K562 (cell line): Measurements from ENCODE around the gene LMAN2. TPM values are rescaled to one million over a fixed set of nuclear protein-coding genes. Genes with fewer than 3 reads are reported as not detected.

Experiments used
- DACH1 ChIP-seq: fragments of 450-650 bp; IDR thresholded peaks from 2 replicates; pipeline ENCODE4 v1.6.1; 2018; ENCODE audit not compliant: partially characterized antibody
- DPF2 ChIP-seq: fragments of 450-650 bp; IDR thresholded peaks from 2 replicates; pipeline ENCODE4 v1.6.1; 2016
- KDM5B ChIP-seq: fragments of 200-600 bp; sonication (generic); IDR thresholded peaks from 2 replicates; pipeline ENCODE4 v1.6.1; 2012; ENCODE audit warnings: low read depth, mild to moderate bottlenecking, moderate library complexity, low read length, control low read depth, inconsistent platforms; ENCODE audit not compliant: insufficient replicate concordance
- KLF10 ChIP-seq: fragments of 250-450 bp; sonication (Bioruptor Pico); IDR thresholded peaks from 2 replicates; pipeline ENCODE4 v1.6.1; 2021; ENCODE audit warnings: matching md5 sums
- NFE2 ChIP-seq: IDR thresholded peaks from 2 replicates; pipeline ENCODE4 v1.6.1; 2014; ENCODE audit warnings: antibody characterized with exemption, low read depth
- PTRF ChIP-seq: fragments of 450-650 bp; IDR thresholded peaks from 2 replicates; pipeline ENCODE4 v1.6.1; 2016; ENCODE audit warnings: mild to moderate bottlenecking, missing genetic modification characterization, missing compliant biosample characterization
- XRCC5 ChIP-seq: fragments of 200-400 bp; formaldehyde crosslinking; IDR thresholded peaks from 2 replicates; pipeline ENCODE4 v1.6.1; 2017; ENCODE audit warnings: low read depth, mild to moderate bottlenecking, low read length
- ZNF134 ChIP-seq: fragments of 250-450 bp; sonication (Bioruptor Pico); conservative IDR thresholded peaks from 2 replicates; pipeline ENCODE4 v1.4.0; 2020
- ZNF316 ChIP-seq: fragments of 450-650 bp; IDR thresholded peaks from 2 replicates; pipeline ENCODE4 v1.6.1; 2016
- ZNF695 ChIP-seq: fragments of 450-650 bp; formaldehyde crosslinking; IDR thresholded peaks from 2 replicates; pipeline ENCODE4 v1.4.0; 2020; ENCODE audit warnings: mild to moderate bottlenecking, moderate library complexity
- polyA plus RNA-seq, 8 experiments: library from polyadenylated mRNA; depleted of rRNA in 4 of 8; stranded (reverse) in 5 of 8; unstranded in 3 of 8; fragments of >200 nt; fragmentation: Nextera tagmentation in 2 of 8; fragmentation: Illumina TruSeq in 1 of 8; extraction: Ambion mirVana in 2 of 8; extraction: Trizol in 1 of 8; gene quantifications; 2 replicates each; pipeline versions ENCODE4 v1.2.1 to v1.2.3, GENCODE V29; 2011 to 2014; ENCODE audit warnings: inconsistent platforms in 1 of 8, missing spikeins in 1 of 8
- total RNA-seq, 7 experiments: library from RNA; depleted of rRNA in 6 of 7; stranded (reverse); fragments of >200 nt in 6 of 7; fragmentation: Illumina TruSeq in 2 of 7; extraction: Trizol in 2 of 7; gene quantifications; 2 replicates each; pipeline versions ENCODE4 v1.2.1 to v1.2.3, GENCODE V29; 2011 to 2021; ENCODE audit warnings: low replicate concordance in 1 of 7
- TF ChIP-seq, protein P1 (sequence below): fragments of 450-650 bp; IDR thresholded peaks from 2 replicates; pipeline ENCODE4 v1.6.1; 2018; ENCODE audit not compliant: partially characterized antibody
- TF ChIP-seq, protein P2 (sequence below): fragments of 250-450 bp; sonication (Bioruptor Pico); IDR thresholded peaks from 2 replicates; pipeline ENCODE4 v1.6.1; 2021; ENCODE audit warnings: mild to moderate bottlenecking
- TF ChIP-seq, protein P3 (sequence below): fragments of 200-800 bp; sonication (Bioruptor generic); IDR thresholded peaks from 2 replicates; pipeline ENCODE4 v1.6.1; 2016; ENCODE audit warnings: missing genetic modification characterization, missing compliant biosample characterization
- TF ChIP-seq, protein P4 (sequence below): fragments of 450-650 bp; IDR thresholded peaks from 2 replicates; pipeline ENCODE4 v1.7.1; 2018; ENCODE audit warnings: mild to moderate bottlenecking, low read depth; ENCODE audit not compliant: partially characterized antibody

Gene LMAN2
- total and polyA plus RNA-seq, 9 of the 15 experiments (the other 6 are each of a cell fraction or from before 2014, with no cell fraction given): 2.7 to 254 (median 136) TPM

DNA sequence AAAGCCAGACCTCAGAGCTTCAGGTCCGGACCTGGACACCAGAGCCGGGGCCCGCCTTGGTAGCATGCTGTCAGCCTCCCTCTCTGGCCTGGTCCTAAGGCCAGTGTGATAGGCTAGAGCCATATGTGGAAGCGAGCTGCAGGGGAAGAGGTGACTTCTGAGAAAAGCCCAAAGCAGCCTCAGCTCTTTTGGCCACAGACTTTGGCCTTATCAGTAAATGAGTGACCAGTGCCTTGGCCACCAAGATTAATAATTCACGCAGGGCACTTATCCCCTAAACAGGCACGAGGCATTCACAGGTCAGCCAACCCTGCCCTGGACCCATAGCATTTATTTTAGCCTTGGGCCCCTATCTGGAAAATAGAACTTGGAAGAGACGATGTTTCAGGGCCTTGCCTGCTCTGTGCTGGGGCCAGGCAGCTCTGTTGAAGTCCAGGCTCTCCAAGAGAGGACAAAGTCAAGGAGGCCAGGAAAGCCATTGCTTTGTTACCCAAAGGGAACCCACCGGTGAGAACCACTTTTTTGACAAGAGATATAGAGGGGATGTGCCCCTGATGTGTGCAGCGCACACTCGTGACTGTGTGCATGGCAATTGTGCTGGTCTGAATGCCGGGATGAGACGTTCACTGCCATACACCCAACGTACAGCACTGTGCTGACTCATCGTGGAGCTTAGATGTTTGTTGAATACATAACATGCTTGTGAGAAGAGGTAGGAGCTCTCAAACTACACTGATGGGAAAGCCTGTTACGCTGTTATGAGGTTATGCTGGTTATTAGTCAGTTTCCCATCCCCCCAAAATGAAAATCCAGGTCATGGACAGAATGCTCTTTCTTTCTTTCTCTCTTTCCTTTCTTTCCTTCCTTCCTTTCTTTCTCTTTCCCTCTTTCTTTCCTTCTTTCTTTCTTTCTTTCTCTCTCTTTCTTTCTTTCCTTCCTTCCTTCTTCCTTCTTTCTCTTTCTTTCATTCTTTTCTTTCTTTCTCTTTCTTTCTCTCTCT is 27.7 kb upstream of the LMAN2 start (continued):
- TF ChIP-seq, protein P1, sequence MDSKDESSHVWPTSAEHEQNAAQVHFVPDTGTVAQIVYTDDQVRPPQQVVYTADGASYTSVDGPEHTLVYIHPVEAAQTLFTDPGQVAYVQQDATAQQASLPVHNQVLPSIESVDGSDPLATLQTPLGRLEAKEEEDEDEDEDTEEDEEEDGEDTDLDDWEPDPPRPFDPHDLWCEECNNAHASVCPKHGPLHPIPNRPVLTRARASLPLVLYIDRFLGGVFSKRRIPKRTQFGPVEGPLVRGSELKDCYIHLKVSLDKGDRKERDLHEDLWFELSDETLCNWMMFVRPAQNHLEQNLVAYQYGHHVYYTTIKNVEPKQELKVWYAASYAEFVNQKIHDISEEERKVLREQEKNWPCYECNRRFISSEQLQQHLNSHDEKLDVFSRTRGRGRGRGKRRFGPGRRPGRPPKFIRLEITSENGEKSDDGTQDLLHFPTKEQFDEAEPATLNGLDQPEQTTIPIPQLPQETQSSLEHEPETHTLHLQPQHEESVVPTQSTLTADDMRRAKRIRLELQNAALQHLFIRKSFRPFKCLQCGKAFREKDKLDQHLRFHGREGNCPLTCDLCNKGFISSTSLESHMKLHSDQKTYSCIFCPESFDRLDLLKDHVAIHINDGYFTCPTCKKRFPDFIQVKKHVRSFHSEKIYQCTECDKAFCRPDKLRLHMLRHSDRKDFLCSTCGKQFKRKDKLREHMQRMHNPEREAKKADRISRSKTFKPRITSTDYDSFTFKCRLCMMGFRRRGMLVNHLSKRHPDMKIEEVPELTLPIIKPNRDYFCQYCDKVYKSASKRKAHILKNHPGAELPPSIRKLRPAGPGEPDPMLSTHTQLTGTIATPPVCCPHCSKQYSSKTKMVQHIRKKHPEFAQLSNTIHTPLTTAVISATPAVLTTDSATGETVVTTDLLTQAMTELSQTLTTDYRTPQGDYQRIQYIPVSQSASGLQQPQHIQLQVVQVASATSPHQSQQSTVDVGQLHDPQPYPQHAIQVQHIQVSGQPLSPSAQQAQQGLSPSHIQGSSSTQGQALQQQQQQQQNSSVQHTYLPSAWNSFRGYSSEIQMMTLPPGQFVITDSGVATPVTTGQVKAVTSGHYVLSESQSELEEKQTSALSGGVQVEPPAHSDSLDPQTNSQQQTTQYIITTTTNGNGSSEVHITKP: peak; percentile 21
- TF ChIP-seq DPF2 (peak; percentile 84), XRCC5 (no peak), PTRF (tag) (peak; percentile 72), ZNF695 (CRISPR knock-in tag) (no peak), NFE2 (peak; percentile 98), ZNF316 (peak; percentile 98), KLF10 (CRISPR knock-in tag) (no peak), ZNF134 (CRISPR knock-in tag) (peak; percentile 67), DACH1 (peak; percentile 65), KDM5B (peak; percentile 70)
- TF ChIP-seq, protein P2, sequence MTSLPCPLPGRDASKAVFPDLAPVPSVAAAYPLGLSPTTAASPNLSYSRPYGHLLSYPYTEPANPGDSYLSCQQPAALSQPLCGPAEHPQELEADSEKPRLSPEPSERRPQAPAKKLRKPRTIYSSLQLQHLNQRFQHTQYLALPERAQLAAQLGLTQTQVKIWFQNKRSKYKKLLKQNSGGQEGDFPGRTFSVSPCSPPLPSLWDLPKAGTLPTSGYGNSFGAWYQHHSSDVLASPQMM: no peak
- TF ChIP-seq, protein P3, sequence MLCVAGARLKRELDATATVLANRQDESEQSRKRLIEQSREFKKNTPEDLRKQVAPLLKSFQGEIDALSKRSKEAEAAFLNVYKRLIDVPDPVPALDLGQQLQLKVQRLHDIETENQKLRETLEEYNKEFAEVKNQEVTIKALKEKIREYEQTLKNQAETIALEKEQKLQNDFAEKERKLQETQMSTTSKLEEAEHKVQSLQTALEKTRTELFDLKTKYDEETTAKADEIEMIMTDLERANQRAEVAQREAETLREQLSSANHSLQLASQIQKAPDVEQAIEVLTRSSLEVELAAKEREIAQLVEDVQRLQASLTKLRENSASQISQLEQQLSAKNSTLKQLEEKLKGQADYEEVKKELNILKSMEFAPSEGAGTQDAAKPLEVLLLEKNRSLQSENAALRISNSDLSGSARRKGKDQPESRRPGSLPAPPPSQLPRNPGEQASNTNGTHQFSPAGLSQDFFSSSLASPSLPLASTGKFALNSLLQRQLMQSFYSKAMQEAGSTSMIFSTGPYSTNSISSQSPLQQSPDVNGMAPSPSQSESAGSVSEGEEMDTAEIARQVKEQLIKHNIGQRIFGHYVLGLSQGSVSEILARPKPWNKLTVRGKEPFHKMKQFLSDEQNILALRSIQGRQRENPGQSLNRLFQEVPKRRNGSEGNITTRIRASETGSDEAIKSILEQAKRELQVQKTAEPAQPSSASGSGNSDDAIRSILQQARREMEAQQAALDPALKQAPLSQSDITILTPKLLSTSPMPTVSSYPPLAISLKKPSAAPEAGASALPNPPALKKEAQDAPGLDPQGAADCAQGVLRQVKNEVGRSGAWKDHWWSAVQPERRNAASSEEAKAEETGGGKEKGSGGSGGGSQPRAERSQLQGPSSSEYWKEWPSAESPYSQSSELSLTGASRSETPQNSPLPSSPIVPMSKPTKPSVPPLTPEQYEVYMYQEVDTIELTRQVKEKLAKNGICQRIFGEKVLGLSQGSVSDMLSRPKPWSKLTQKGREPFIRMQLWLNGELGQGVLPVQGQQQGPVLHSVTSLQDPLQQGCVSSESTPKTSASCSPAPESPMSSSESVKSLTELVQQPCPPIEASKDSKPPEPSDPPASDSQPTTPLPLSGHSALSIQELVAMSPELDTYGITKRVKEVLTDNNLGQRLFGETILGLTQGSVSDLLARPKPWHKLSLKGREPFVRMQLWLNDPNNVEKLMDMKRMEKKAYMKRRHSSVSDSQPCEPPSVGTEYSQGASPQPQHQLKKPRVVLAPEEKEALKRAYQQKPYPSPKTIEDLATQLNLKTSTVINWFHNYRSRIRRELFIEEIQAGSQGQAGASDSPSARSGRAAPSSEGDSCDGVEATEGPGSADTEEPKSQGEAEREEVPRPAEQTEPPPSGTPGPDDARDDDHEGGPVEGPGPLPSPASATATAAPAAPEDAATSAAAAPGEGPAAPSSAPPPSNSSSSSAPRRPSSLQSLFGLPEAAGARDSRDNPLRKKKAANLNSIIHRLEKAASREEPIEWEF (CRISPR knock-in tag): peak; percentile 91
- TF ChIP-seq, protein P4, sequence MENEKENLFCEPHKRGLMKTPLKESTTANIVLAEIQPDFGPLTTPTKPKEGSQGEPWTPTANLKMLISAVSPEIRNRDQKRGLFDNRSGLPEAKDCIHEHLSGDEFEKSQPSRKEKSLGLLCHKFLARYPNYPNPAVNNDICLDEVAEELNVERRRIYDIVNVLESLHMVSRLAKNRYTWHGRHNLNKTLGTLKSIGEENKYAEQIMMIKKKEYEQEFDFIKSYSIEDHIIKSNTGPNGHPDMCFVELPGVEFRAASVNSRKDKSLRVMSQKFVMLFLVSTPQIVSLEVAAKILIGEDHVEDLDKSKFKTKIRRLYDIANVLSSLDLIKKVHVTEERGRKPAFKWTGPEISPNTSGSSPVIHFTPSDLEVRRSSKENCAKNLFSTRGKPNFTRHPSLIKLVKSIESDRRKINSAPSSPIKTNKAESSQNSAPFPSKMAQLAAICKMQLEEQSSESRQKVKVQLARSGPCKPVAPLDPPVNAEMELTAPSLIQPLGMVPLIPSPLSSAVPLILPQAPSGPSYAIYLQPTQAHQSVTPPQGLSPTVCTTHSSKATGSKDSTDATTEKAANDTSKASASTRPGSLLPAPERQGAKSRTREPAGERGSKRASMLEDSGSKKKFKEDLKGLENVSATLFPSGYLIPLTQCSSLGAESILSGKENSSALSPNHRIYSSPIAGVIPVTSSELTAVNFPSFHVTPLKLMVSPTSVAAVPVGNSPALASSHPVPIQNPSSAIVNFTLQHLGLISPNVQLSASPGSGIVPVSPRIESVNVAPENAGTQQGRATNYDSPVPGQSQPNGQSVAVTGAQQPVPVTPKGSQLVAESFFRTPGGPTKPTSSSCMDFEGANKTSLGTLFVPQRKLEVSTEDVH: peak; percentile 22
